Brain microvascular endothelial cell (primary cell): ENCODE measurements around the gene AGMO.

Experiments used
- DNase-seq: peaks from one replicate; pipeline ENCODE4 v3.0.0-alpha.2; 2020
- H3K27ac ChIP-seq: fragments of 250-450 bp; sonication (Bioruptor Pico); 2 replicates; pipeline ENCODE4 v1.5.1; 2020; ENCODE audit warnings: mild to moderate bottlenecking, moderate library complexity
- H3K27me3 ChIP-seq: fragments of 250-450 bp; sonication (Bioruptor Pico); replicated peaks from 2 replicates; pipeline ENCODE4 v1.5.1; 2020; ENCODE audit warnings: mild to moderate bottlenecking
- H3K36me3 ChIP-seq: fragments of 250-450 bp; sonication (Bioruptor Pico); replicated peaks from 2 replicates; pipeline ENCODE4 v1.5.1; 2020; ENCODE audit warnings: mild to moderate bottlenecking
- H3K4me3 ChIP-seq: 2 replicates; pipeline ENCODE4 v1.5.1; 2011; ENCODE audit warnings: low read depth, mild to moderate bottlenecking, control low read depth, low read length, moderate library complexity
- in situ Hi-C: cut with HindIII; loops from 2 replicates; pipeline ENCODE4 v1.10.0; 2017; ENCODE audit warnings: low sequenced_read_pairs, low pct_ligation_motif_present
- TF ChIP-seq, protein P1 (sequence below): IDR thresholded peaks from 2 replicates; pipeline ENCODE4 v1.5.1; 2011; ENCODE audit warnings: low read depth, mild to moderate bottlenecking, moderate library complexity, low read length, control low read depth, inconsistent platforms; ENCODE audit errors: missing control alignments

AGMO gene

DNA sequence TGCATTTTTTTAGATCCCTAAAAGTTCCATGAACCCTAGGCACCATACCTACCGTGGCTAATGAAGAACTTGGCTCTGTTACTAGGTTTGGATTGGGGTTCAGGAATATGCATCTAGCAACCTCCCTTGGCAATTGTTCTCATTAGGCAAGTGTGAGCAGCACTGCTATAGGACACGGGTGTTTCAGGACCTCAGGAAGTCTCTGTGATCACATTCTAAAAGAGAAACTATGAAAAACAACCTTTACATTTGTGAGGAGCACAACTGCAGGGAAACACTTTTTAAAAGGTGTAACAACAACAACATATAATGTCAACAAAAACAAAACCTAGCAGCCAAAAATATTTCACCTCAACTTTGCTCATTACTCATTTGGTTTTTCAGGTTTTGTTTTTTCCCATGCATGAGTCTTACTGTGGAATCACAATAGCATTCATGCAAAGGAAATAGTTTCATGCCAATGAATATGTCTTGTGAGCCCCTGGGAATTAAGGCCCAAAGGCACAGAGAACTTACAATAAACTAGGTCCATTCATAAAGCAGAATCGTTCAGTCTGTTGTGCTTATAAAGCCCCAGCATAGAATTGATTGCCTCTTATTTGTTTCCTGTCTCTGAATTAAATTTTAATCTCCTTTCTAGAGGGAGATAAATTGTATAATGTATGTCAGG lies 403.5 kb downstream of the AGMO start:
- no peaks in the 10 kb centered on the region for H3K27me3 ChIP-seq
- no peaks in the 10 kb centered on the region for H3K36me3 ChIP-seq
- TF ChIP-seq, protein P1, sequence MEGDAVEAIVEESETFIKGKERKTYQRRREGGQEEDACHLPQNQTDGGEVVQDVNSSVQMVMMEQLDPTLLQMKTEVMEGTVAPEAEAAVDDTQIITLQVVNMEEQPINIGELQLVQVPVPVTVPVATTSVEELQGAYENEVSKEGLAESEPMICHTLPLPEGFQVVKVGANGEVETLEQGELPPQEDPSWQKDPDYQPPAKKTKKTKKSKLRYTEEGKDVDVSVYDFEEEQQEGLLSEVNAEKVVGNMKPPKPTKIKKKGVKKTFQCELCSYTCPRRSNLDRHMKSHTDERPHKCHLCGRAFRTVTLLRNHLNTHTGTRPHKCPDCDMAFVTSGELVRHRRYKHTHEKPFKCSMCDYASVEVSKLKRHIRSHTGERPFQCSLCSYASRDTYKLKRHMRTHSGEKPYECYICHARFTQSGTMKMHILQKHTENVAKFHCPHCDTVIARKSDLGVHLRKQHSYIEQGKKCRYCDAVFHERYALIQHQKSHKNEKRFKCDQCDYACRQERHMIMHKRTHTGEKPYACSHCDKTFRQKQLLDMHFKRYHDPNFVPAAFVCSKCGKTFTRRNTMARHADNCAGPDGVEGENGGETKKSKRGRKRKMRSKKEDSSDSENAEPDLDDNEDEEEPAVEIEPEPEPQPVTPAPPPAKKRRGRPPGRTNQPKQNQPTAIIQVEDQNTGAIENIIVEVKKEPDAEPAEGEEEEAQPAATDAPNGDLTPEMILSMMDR, result no peak
- DNase-seq, result peak; percentile 10
- H3K4me3 ChIP-seq, result no peak overlapping the region
- in situ Hi-C loops, result no loop called here
- H3K27ac ChIP-seq, result no peak overlapping the region
